Activated naive CD4-positive, alpha-beta T cell treated with anti-CD3 and anti-CD28 coated beads, Interleukin-2, amount 50 U/mL, for 16 hours (primary cell): ENCODE results near the gene EIF3B.
"Not testable (repeated sequence)": the region's sequence is repeated elsewhere in the genome, so short reads cannot be mapped to it uniquely, and the experiment has no call there.

Source experiments
- DNase-seq: peaks from one replicate; pipeline ENCODE4 v3.0.0-alpha.2; 2020

EIF3B gene

GRCh38 chr7:2403718-2404648 lies 49.4 kb downstream of the EIF3B start:
- DNase-seq, result peak; percentile 39

- DNase-seq, result no peak
Measured at GRCh38 chr7:2404714-2405119, 50.1 kb downstream of the EIF3B start.

- no peak for DNase-seq
Measured at GRCh38 chr7:2405201-2405600, 50.6 kb downstream of the EIF3B start.

- DNase-seq, result peak; percentile 36
Measured at GRCh38 chr7:2405601-2406345, 51.1 kb downstream of the EIF3B start.

- DNase-seq, result no peak
Measured at GRCh38 chr7:2409745-2410414, 55.3 kb downstream of the EIF3B start.

- no peak for DNase-seq
Measured at GRCh38 chr7:2411049-2411448, 56.4 kb downstream of the EIF3B start.

- no peak for DNase-seq
Measured at GRCh38 chr7:2411815-2412586, 57.4 kb downstream of the EIF3B start.

GRCh38 chr7:2412587-2413201 lies 58.1 kb downstream of the EIF3B start:
- DNase-seq, result no peak

- no peak for DNase-seq
Measured at GRCh38 chr7:2416063-2416462, 61.4 kb downstream of the EIF3B start.

- no peak for DNase-seq
Measured at GRCh38 chr7:2416650-2417049, 62.0 kb downstream of the EIF3B start.

GRCh38 chr7:2417178-2417577 lies 62.6 kb downstream of the EIF3B start:
- not testable (repeated sequence) for DNase-seq

- no peak for DNase-seq
Measured at GRCh38 chr7:2417981-2418481, 63.4 kb downstream of the EIF3B start.

GRCh38 chr7:2420216-2420933 lies 65.7 kb downstream of the EIF3B start:
- no peak for DNase-seq

- DNase-seq, result no peak
Measured at GRCh38 chr7:2421943-2422310, 67.3 kb downstream of the EIF3B start.

GRCh38 chr7:2425749-2426148 lies 71.1 kb downstream of the EIF3B start:
- DNase-seq, result no peak
